Measurements from ENCODE around the gene TCIRG1. TPM values are rescaled to one million over a fixed set of nuclear protein-coding genes. Genes with fewer than 3 reads are reported as not detected.

The TCIRG1 gene
- total RNA-seq, 1 donor = 134 TPM

GRCh38 chr11:68041617-68042218 lies 2.9 kb downstream of the TCIRG1 start:
- no peak for DNase-seq (ENCODE audit: low read depth)
- no peak overlapping the region for H3K4me3 ChIP-seq (ENCODE audit: low read depth, low read length)
- TF ChIP-seq, protein P1, sequence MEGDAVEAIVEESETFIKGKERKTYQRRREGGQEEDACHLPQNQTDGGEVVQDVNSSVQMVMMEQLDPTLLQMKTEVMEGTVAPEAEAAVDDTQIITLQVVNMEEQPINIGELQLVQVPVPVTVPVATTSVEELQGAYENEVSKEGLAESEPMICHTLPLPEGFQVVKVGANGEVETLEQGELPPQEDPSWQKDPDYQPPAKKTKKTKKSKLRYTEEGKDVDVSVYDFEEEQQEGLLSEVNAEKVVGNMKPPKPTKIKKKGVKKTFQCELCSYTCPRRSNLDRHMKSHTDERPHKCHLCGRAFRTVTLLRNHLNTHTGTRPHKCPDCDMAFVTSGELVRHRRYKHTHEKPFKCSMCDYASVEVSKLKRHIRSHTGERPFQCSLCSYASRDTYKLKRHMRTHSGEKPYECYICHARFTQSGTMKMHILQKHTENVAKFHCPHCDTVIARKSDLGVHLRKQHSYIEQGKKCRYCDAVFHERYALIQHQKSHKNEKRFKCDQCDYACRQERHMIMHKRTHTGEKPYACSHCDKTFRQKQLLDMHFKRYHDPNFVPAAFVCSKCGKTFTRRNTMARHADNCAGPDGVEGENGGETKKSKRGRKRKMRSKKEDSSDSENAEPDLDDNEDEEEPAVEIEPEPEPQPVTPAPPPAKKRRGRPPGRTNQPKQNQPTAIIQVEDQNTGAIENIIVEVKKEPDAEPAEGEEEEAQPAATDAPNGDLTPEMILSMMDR (IDR thresholded peaks at IDR 0.05; ENCODE audit: insufficient read depth, low read depth, low read length) = no peak

GRCh38 chr11:68042219-68043028 lies 3.6 kb downstream of the TCIRG1 start:
- no peak overlapping the region for H3K4me3 ChIP-seq (ENCODE audit: low read depth, low read length)
- TF ChIP-seq, protein P1 (IDR thresholded peaks at IDR 0.05; ENCODE audit: insufficient read depth, low read depth, low read length) = no peak
- no peak for DNase-seq (ENCODE audit: low read depth)

DNA sequence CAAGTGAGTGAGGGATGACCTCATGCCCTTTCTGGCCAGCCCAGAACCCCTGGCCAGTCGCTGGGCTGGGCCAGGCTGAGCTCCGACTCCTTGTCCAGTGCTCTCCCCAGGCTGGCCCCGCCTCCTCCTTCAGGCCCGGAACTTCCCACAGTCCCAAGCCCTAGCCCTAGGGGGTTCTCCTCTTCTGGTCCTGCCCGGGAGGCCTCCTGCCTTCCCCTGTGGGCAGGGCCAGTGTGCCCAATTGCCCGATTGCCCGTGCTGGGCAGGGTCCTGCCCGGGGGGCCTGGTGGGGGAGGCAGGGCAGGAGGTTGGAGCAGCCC lies 4.2 kb downstream of the TCIRG1 start:
- no peak for DNase-seq (ENCODE audit: low read depth)
- TF ChIP-seq, protein P1 (IDR thresholded peaks at IDR 0.05; ENCODE audit: insufficient read depth, low read depth, low read length) = no peak

DNA sequence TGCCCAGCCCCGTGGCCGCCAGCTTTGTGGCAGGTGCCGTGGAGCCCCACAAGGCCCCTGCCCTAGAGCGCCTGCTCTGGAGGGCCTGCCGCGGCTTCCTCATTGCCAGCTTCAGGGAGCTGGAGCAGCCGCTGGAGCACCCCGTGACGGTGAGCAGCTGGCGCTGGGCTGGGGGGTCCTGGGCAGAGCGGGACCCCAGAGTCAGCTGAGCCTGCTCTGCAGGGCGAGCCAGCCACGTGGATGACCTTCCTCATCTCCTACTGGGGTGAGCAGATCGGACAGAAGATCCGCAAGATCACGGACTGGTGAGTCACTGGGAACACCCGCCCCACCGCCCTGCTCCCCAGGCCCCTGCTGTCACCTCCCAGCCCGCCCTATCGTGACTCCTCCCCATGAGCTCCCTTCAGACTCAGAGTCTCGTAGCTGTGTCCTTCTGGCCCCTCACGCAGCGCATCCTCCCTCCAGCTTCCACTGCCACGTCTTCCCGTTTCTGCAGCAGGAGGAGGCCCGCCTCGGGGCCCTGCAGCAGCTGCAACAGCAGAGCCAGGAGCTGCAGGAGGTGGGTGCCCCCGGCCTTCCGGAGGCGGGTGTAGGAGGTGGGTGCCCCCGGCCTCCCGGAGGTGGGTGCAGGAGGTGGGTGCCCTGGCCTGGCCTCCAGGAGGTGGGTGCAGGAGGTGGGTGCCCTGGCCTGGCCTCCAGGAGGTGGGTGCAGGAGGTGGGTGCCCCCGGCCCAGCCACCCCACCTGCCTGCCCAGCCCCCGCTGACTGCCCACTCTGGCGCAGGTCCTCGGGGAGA lies 4.7 kb downstream of the TCIRG1 start:
- TF ChIP-seq, protein P1 (IDR thresholded peaks at IDR 0.05; ENCODE audit: insufficient read depth, low read depth, low read length) = no peak
- H3K4me3 ChIP-seq (ENCODE audit: low read depth, low read length) = peak overlapping the region; percentile 15

More for the DNA sequence above, 4.2 kb downstream of the TCIRG1 start:
- no peak overlapping the region for H3K4me3 ChIP-seq (ENCODE audit: low read depth, low read length)

GRCh38 chr11:68044145-68044813 lies 5.5 kb downstream of the TCIRG1 start:
- H3K4me3 ChIP-seq (ENCODE audit: low read depth, low read length) = no peak overlapping the region
- DNase-seq (ENCODE audit: low read depth) = no peak
- TF ChIP-seq, protein P1 (IDR thresholded peaks at IDR 0.05; ENCODE audit: insufficient read depth, low read depth, low read length) = no peak

More for the DNA sequence above, 4.7 kb downstream of the TCIRG1 start:
- DNase-seq (ENCODE audit: low read depth) = peak; percentile 92

GRCh38 chr11:68044898-68045351 lies 6.1 kb downstream of the TCIRG1 start:
- no peak for DNase-seq (ENCODE audit: low read depth)
- TF ChIP-seq, protein P1 (IDR thresholded peaks at IDR 0.05; ENCODE audit: insufficient read depth, low read depth, low read length) = no peak
- no peak overlapping the region for H3K4me3 ChIP-seq (ENCODE audit: low read depth, low read length)
